Keratinocyte (primary cell): ENCODE results near the gene SLC1A2. TPM values are rescaled to one million over a fixed set of nuclear protein-coding genes. Genes with fewer than 3 reads are reported as not detected.

ENCODE experiments used
- DNase-seq: peaks from one replicate; pipeline ENCODE4 v3.0.0-alpha.2; 2011; ENCODE audit warnings: low read depth, missing footprints, low spot score
- FAIRE-seq: peaks from 2 replicates; lab custom pipeline; 2011; peaks lifted over from hg19 to GRCh38; lab: Jason Lieb, UNC
- H2AFZ ChIP-seq: 2 replicates; pipeline ENCODE4 v1.6.0; 2012; ENCODE audit warnings: low read length, control low read depth, inconsistent platforms; ENCODE audit not compliant: control insufficient read depth
- H3K27ac ChIP-seq: 2 replicates; pipeline ENCODE4 v1.5.1; 2011; ENCODE audit warnings: low read length; ENCODE audit not compliant: control insufficient read depth, insufficient read depth
- H3K27me3 ChIP-seq: 3 replicates; pipeline ENCODE4 v1.6.0; 2011; ENCODE audit warnings: low read length; ENCODE audit not compliant: control insufficient read depth, insufficient read depth; ENCODE audit errors: extremely low read depth
- H3K36me3 ChIP-seq, 2 experiments: 2 replicates in 1 of 2; 3 replicates in 1 of 2; pipeline ENCODE4 v1.5.1; 2011; ENCODE audit warnings: low read length in 2 of 2, mild to moderate bottlenecking in 1 of 2; ENCODE audit not compliant: control insufficient read depth in 2 of 2, insufficient read depth in 2 of 2; ENCODE audit errors: extremely low read depth in 1 of 2
- H3K4me1 ChIP-seq: 3 replicates; pipeline ENCODE4 v1.5.1; 2011; ENCODE audit warnings: low read length; ENCODE audit not compliant: control insufficient read depth, insufficient read depth; ENCODE audit errors: extremely low read depth
- H3K4me2 ChIP-seq: 3 replicates; pipeline ENCODE4 v1.6.0; 2011; ENCODE audit warnings: low read depth, low read length; ENCODE audit not compliant: control insufficient read depth, insufficient read depth; ENCODE audit errors: extremely low read depth
- H3K4me3 ChIP-seq, 3 experiments: fragments of 200-600 bp in 1 of 3; sonication (generic) in 1 of 3; 2 replicates in 2 of 3; 3 replicates in 1 of 3; pipeline ENCODE4 v1.5.1; 2011 to 2016; ENCODE audit warnings: low read length in 3 of 3, mild to moderate bottlenecking in 3 of 3, control low read depth in 2 of 3, inconsistent platforms in 1 of 3, low read depth in 1 of 3, mixed read lengths in 1 of 3, mixed run types in 1 of 3, moderate library complexity in 1 of 3; ENCODE audit not compliant: control insufficient read depth in 2 of 3, insufficient read depth in 2 of 3; ENCODE audit errors: extremely low read depth in 1 of 3
- H3K79me2 ChIP-seq: 2 replicates; pipeline ENCODE4 v1.6.0; 2012; ENCODE audit warnings: low read length; ENCODE audit not compliant: control insufficient read depth, insufficient read depth
- H3K9ac ChIP-seq: 3 replicates; pipeline ENCODE4 v1.6.0; 2011; ENCODE audit warnings: low read length; ENCODE audit not compliant: control insufficient read depth, insufficient read depth; ENCODE audit errors: extremely low read depth
- H3K9me1 ChIP-seq: 3 replicates; pipeline ENCODE4 v1.6.0; 2011; ENCODE audit warnings: low read length; ENCODE audit not compliant: control insufficient read depth, insufficient read depth; ENCODE audit errors: extremely low read depth
- H3K9me3 ChIP-seq: 2 replicates; pipeline ENCODE4 v1.5.1; 2012; ENCODE audit warnings: low read depth, low read length; ENCODE audit not compliant: control insufficient read depth
- H4K20me1 ChIP-seq: 3 replicates; pipeline ENCODE4 v1.6.0; 2011; ENCODE audit warnings: low read length; ENCODE audit not compliant: control insufficient read depth, insufficient read depth; ENCODE audit errors: extremely low read depth
- EZH2 ChIP-seq: IDR thresholded peaks from one replicate; pipeline ENCODE4 v1.6.1; 2012; ENCODE audit warnings: inconsistent platforms, mild to moderate bottlenecking, low read length, moderate library complexity
- dilution Hi-C: fragments of 300-500 bp; cut with MboI; formaldehyde crosslinking; loops from one replicate; pipeline ENCODE4 v1.7.0; 2020; ENCODE audit warnings: low sequenced_read_pairs; ENCODE audit not compliant: extremely low pct_ligation_motif_present
- polyA plus RNA-seq, 5 experiments: library from polyadenylated mRNA; depleted of rRNA in 3 of 5; stranded (reverse) in 3 of 5; stranded (forward) in 1 of 5; unstranded in 1 of 5; fragments of >200 nt; gene quantifications; 1 replicate in 1 of 5; 2 replicates in 3 of 5; 3 replicates in 1 of 5; pipeline versions ENCODE4 v1.2.1 to v1.2.3, GENCODE V29; 2011 to 2012; ENCODE audit warnings: missing spikeins in 2 of 5, low read depth in 1 of 5, low replicate concordance in 1 of 5
- TF ChIP-seq, protein P1 (sequence below), 3 experiments: IDR thresholded peaks in 1 of 3; conservative IDR thresholded peaks in 1 of 3; optimal IDR thresholded peaks in 1 of 3; 2 replicates in 2 of 3; 3 replicates in 1 of 3; pipeline versions ENCODE3 to v1.5.1; 2011; ENCODE audit warnings: low read length in 3 of 3, mild to moderate bottlenecking in 3 of 3, moderate library complexity in 2 of 3, control low read depth in 1 of 3, inconsistent platforms in 1 of 3; ENCODE audit not compliant: insufficient read depth in 2 of 3; ENCODE audit errors: extremely low read depth in 1 of 3

SLC1A2 gene
- polyA plus RNA-seq, 1 donor (not counting 4 experiments of a cell fraction or from before 2014, with no cell fraction given) = under 0.01 TPM

DNA sequence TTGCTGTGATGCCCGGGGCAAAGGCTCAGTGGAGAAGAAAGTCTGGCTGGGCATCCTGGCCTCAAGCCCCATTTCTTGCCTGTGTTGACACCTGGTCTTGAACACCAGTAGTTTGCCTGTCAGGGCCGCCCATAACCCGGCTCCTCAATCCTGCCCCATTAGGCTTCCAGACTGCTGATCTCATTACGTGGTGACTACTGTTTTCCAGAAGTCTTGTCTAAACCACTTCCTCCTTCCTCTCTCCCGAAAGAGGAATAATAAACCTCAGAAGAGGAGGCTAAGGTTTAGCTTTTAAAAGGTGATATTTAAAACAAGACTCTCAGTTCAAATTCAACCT, 182.7 kb downstream of the SLC1A2 start:
- no peak overlapping the region for H2AFZ ChIP-seq
- FAIRE-seq (peak; percentile 48), DNase-seq (no peak)
- H3K4me2 ChIP-seq = peak overlapping the region; percentile 6
- dilution Hi-C loops = no loop called here
- peaks cover 32% of the 10 kb centered on the region for H3K4me1 ChIP-seq
- H3K36me3 ChIP-seq = no peaks in the 10 kb centered on the region
- no peak for TF ChIP-seq EZH2
- TF ChIP-seq, protein P1, sequence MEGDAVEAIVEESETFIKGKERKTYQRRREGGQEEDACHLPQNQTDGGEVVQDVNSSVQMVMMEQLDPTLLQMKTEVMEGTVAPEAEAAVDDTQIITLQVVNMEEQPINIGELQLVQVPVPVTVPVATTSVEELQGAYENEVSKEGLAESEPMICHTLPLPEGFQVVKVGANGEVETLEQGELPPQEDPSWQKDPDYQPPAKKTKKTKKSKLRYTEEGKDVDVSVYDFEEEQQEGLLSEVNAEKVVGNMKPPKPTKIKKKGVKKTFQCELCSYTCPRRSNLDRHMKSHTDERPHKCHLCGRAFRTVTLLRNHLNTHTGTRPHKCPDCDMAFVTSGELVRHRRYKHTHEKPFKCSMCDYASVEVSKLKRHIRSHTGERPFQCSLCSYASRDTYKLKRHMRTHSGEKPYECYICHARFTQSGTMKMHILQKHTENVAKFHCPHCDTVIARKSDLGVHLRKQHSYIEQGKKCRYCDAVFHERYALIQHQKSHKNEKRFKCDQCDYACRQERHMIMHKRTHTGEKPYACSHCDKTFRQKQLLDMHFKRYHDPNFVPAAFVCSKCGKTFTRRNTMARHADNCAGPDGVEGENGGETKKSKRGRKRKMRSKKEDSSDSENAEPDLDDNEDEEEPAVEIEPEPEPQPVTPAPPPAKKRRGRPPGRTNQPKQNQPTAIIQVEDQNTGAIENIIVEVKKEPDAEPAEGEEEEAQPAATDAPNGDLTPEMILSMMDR (optimal IDR thresholded peaks at IDR 0.05 in 1 of 3, IDR thresholded peaks at IDR 0.05 in 1 of 3, conservative IDR thresholded peaks at IDR 0.05 in 1 of 3; ENCODE audit: extremely low read depth in 1 of 3, insufficient read depth in 2 of 3, low read length in 3 of 3) = no peak
- no peaks in the 10 kb centered on the region for H3K9me3 ChIP-seq
- no peaks in the 10 kb centered on the region for H3K9me1 ChIP-seq
- no peaks in the 10 kb centered on the region for H3K79me2 ChIP-seq
- peak overlapping the region; percentile 29 for H3K27ac ChIP-seq
- no peak overlapping the region for H3K4me3 ChIP-seq
- no peak overlapping the region for H3K9ac ChIP-seq
- no peaks in the 10 kb centered on the region for H3K27me3 ChIP-seq
- no peaks in the 10 kb centered on the region for H4K20me1 ChIP-seq

DNA sequence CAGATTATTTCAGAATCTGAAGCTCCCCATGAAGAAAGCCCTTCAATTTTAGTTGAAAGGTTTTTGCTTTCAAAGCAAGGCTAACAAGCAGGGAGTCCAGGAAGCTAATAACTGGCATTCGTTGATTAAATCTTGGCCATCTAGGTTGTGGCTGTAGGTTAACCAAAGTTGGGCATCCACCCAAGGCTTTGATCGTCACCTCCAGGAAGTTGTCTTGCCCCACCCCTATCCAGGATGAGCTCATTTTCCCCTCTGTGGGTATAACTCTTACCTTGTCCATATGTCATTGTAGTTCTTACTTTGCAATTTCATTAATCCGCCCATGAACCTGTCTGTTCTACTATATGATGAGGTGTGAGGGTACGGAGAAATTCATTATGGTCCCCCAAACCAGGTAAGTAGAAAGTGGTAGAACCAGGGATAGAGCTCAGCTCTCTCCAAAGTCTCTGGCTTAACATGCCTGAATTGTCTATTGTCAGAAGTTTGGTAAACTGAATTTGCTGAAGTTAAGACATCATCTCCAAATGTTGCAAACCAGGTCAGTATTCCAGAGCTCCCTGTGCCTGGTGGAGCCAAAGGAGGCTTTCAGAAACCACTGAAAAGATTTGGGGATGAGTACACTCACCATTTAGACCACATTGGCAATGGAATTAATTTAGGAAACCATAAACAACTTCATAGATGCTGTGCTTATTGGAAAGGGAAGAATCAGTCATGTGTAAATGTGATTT, 183.3 kb downstream of the SLC1A2 start:
- no peaks in the 10 kb centered on the region for H3K36me3 ChIP-seq
- H2AFZ ChIP-seq = no peak overlapping the region
- H3K27me3 ChIP-seq = no peaks in the 10 kb centered on the region
- H3K27ac ChIP-seq = peak overlapping the region; percentile 29
- no peaks in the 10 kb centered on the region for H4K20me1 ChIP-seq
- no peaks in the 10 kb centered on the region for H3K79me2 ChIP-seq
- H3K9me3 ChIP-seq = no peaks in the 10 kb centered on the region
- H3K4me3 ChIP-seq = no peak overlapping the region
- no peak overlapping the region for H3K9ac ChIP-seq
- DNase-seq (no peak), FAIRE-seq (peak; percentile 91)
- dilution Hi-C loops = no loop called here
- H3K4me2 ChIP-seq = peak overlapping the region; percentile 18
- H3K4me1 ChIP-seq = peaks cover 32% of the 10 kb centered on the region
- H3K9me1 ChIP-seq = no peaks in the 10 kb centered on the region
- TF ChIP-seq, protein P1 (optimal IDR thresholded peaks at IDR 0.05 in 1 of 3, IDR thresholded peaks at IDR 0.05 in 1 of 3, conservative IDR thresholded peaks at IDR 0.05 in 1 of 3; ENCODE audit: extremely low read depth in 1 of 3, insufficient read depth in 2 of 3, low read length in 3 of 3) = no peak
- TF ChIP-seq EZH2 = no peak
